Thymus (tissue), 11 donors: Measurements from ENCODE around the gene POLD3. TPM values are rescaled to one million over a fixed set of nuclear protein-coding genes. Genes with fewer than 3 reads are reported as not detected.
A peak's percentile ranks its signal among the peaks of the same experiment; 100 is the strongest.

Source experiments
- DNase-seq, 9 donors: peaks; one replicate each; pipeline ENCODE4 v3.0.0-alpha.2; 2013; ENCODE audit warnings: low spot score in 9 of 9, low read depth in 6 of 9, missing footprints in 1 of 9
- H3K27ac ChIP-seq, 2 donors: one replicate each; pipeline ENCODE4 v1.5.1; 2013; ENCODE audit warnings: control low read depth in 1 of 2, low read depth in 1 of 2, low read length in 1 of 2, mild to moderate bottlenecking in 1 of 2, moderate library complexity in 1 of 2
- H3K27me3 ChIP-seq, 2 donors: one replicate each; pipeline ENCODE4 v1.5.1; 2013; ENCODE audit warnings: low read length in 1 of 2; ENCODE audit not compliant: control insufficient read depth in 2 of 2, insufficient read depth in 1 of 2
- H3K36me3 ChIP-seq, 2 donors: one replicate each; pipeline ENCODE4 v1.5.1; 2013; ENCODE audit warnings: low read length in 1 of 2, mild to moderate bottlenecking in 1 of 2, moderate library complexity in 1 of 2; ENCODE audit not compliant: control insufficient read depth in 2 of 2, insufficient read depth in 2 of 2
- H3K4me1 ChIP-seq, 2 donors: one replicate each; pipeline ENCODE4 v1.5.1; 2013; ENCODE audit warnings: low read length in 2 of 2; ENCODE audit not compliant: control insufficient read depth in 2 of 2, insufficient read depth in 2 of 2
- H3K4me3 ChIP-seq, 2 donors: one replicate each; pipeline ENCODE4 v1.5.1; 2013; ENCODE audit warnings: low read length in 2 of 2, control low read depth in 1 of 2, mild to moderate bottlenecking in 1 of 2
- H3K9me3 ChIP-seq, 2 donors: one replicate each; pipeline ENCODE4 v1.5.1; 2013; ENCODE audit warnings: low read length in 1 of 2, mild to moderate bottlenecking in 1 of 2; ENCODE audit not compliant: control insufficient read depth in 2 of 2, insufficient read depth in 1 of 2
- WGBS: extraction: QIAGEN DNeasy Blood & Tissue Kit; methylation state at CpG from one replicate; pipeline ENCODE4 v1.1.7; 2013; 5-methylcytosine and 5-hydroxymethylcytosine counted together
- polyA plus RNA-seq: library from polyadenylated mRNA; stranded (reverse); fragments of 200-250 nt; gene quantifications from one replicate; pipeline ENCODE4 v1.2.3, GENCODE V29; 2013
- total RNA-seq: library from RNA; stranded (reverse); fragments of 120-200 nt; gene quantifications from one replicate; pipeline ENCODE4 v1.2.4, GENCODE V29; 2013
- donor health status: healthy.

The POLD3 gene
- total and polyA plus RNA-seq, 2 donors: 7.5 to 12.3 TPM

GRCh38 chr11:74604311-74604710 lies 11.9 kb downstream of the POLD3 start:
- H3K36me3 ChIP-seq: peaks cover 4 to 42% of the 10 kb centered on the region in 2 donors
- no peak overlapping the region for H3K4me3 ChIP-seq
- H3K4me1 ChIP-seq: no peaks in the 10 kb centered on the region
- no peaks in the 10 kb centered on the region for H3K27me3 ChIP-seq
- no peaks in the 10 kb centered on the region for H3K9me3 ChIP-seq
- no peak for DNase-seq
- H3K27ac ChIP-seq: no peak overlapping the region

GRCh38 chr11:74605403-74605802 lies 13.0 kb downstream of the POLD3 start:
- peaks cover 4 to 37% of the 10 kb centered on the region in 2 donors for H3K36me3 ChIP-seq
- no peak for DNase-seq
- H3K27ac ChIP-seq: no peak overlapping the region
- no peaks in the 10 kb centered on the region for H3K4me1 ChIP-seq
- 96% methylated on average over 5 of the region's 5 CpGs for WGBS
- H3K4me3 ChIP-seq: no peak overlapping the region
- H3K27me3 ChIP-seq: no peaks in the 10 kb centered on the region
- H3K9me3 ChIP-seq: no peaks in the 10 kb centered on the region

GRCh38 chr11:74608431-74608830 lies 16.0 kb downstream of the POLD3 start:
- 95% methylated on average over 4 of the region's 4 CpGs for WGBS
- H3K9me3 ChIP-seq: no peaks in the 10 kb centered on the region
- no peaks in the 10 kb centered on the region for H3K4me1 ChIP-seq
- no peak overlapping the region for H3K4me3 ChIP-seq
- no peak overlapping the region for H3K27ac ChIP-seq
- DNase-seq: no peak
- H3K27me3 ChIP-seq: no peaks in the 10 kb centered on the region
- H3K36me3 ChIP-seq: peaks cover 10 to 50% of the 10 kb centered on the region in 2 donors

GRCh38 chr11:74611369-74611861 lies 19.0 kb downstream of the POLD3 start:
- DNase-seq: peak in 1 of 9 donors; percentile 9
- no peaks in the 10 kb centered on the region for H3K4me1 ChIP-seq
- H3K36me3 ChIP-seq: peaks cover 17 to 41% of the 10 kb centered on the region in 2 donors
- no peaks in the 10 kb centered on the region for H3K9me3 ChIP-seq
- 95% methylated on average over 2 of the region's 2 CpGs for WGBS
- H3K4me3 ChIP-seq: no peak overlapping the region
- H3K27ac ChIP-seq: no peak overlapping the region
- no peaks in the 10 kb centered on the region for H3K27me3 ChIP-seq

GRCh38 chr11:74612877-74613276 lies 20.5 kb downstream of the POLD3 start:
- peaks cover 22 to 48% of the 10 kb centered on the region in 2 donors for H3K36me3 ChIP-seq
- no peaks in the 10 kb centered on the region for H3K9me3 ChIP-seq
- H3K27ac ChIP-seq: no peak overlapping the region
- H3K4me1 ChIP-seq: no peaks in the 10 kb centered on the region
- H3K4me3 ChIP-seq: no peak overlapping the region
- 98% methylated on average over 3 of the region's 3 CpGs for WGBS
- no peak for DNase-seq
- H3K27me3 ChIP-seq: no peaks in the 10 kb centered on the region

- DNase-seq: no peak
- Histone ChIP-seq H3K4me3 (no peak overlapping the region), H3K36me3 (peaks cover 26 to 62% of the 10 kb centered on the region in 2 donors), H3K9me3 (no peaks in the 10 kb centered on the region), H3K4me1 (no peaks in the 10 kb centered on the region), H3K27me3 (no peaks in the 10 kb centered on the region), H3K27ac (no peak overlapping the region)
- 93% methylated on average over 1 of the region's 1 CpG for WGBS
These were observed 22.9 kb downstream of the POLD3 start for GRCh38 chr11:74615311-74615710.

- Histone ChIP-seq H3K4me3 (no peak overlapping the region), H3K27ac (no peak overlapping the region), H3K4me1 (no peaks in the 10 kb centered on the region), H3K27me3 (no peaks in the 10 kb centered on the region), H3K36me3 (peaks cover 29 to 66% of the 10 kb centered on the region in 2 donors), H3K9me3 (no peaks in the 10 kb centered on the region)
- 97% methylated on average over 3 of the region's 3 CpGs for WGBS
- no peak for DNase-seq
These were observed 23.6 kb downstream of the POLD3 start for GRCh38 chr11:74615988-74616387.

- H3K27me3 ChIP-seq: no peaks in the 10 kb centered on the region
- no peak overlapping the region for H3K4me3 ChIP-seq
- WGBS: 96% methylated on average over 2 of the region's 2 CpGs
- no peaks in the 10 kb centered on the region for H3K9me3 ChIP-seq
- no peak overlapping the region for H3K27ac ChIP-seq
- peaks cover 19 to 50% of the 10 kb centered on the region in 2 donors for H3K36me3 ChIP-seq
- H3K4me1 ChIP-seq: no peaks in the 10 kb centered on the region
- DNase-seq: no peak
These were observed 28.1 kb downstream of the POLD3 start for GRCh38 chr11:74620531-74620930.

GRCh38 chr11:74626130-74626529 lies 33.7 kb downstream of the POLD3 start:
- H3K9me3 ChIP-seq: no peaks in the 10 kb centered on the region
- no peak overlapping the region for H3K4me3 ChIP-seq
- peaks cover 9 to 34% of the 10 kb centered on the region in 2 donors for H3K36me3 ChIP-seq
- no peaks in the 10 kb centered on the region for H3K27me3 ChIP-seq
- no peak for DNase-seq
- H3K27ac ChIP-seq: no peak overlapping the region
- WGBS: 99% methylated on average over 4 of the region's 4 CpGs
- H3K4me1 ChIP-seq: no peaks in the 10 kb centered on the region

GRCh38 chr11:74626604-74627003 lies 34.2 kb downstream of the POLD3 start:
- peaks cover 9 to 30% of the 10 kb centered on the region in 2 donors for H3K36me3 ChIP-seq
- no peak overlapping the region for H3K27ac ChIP-seq
- H3K4me3 ChIP-seq: no peak overlapping the region
- H3K9me3 ChIP-seq: no peaks in the 10 kb centered on the region
- WGBS: over 99% methylated on average over 5 of the region's 5 CpGs
- H3K4me1 ChIP-seq: no peaks in the 10 kb centered on the region
- DNase-seq: no peak
- no peaks in the 10 kb centered on the region for H3K27me3 ChIP-seq
